Lower leg skin (tissue), 3 donors: ENCODE measurements around the gene OSTM1.

Experiments
- POLR2A ChIP-seq, 2 donors: fragments of 450-650 bp; IDR thresholded peaks; one replicate each; pipeline ENCODE4 v1.6.1; 2016 to 2017; ENCODE audit warnings: antibody characterized with exemption in 2 of 2, mild to moderate bottlenecking in 1 of 2, moderate library complexity in 1 of 2
- TF ChIP-seq, protein P1 (sequence below), 3 donors: fragments of 450-650 bp; IDR thresholded peaks; one replicate each; pipeline ENCODE4 v1.5.1; 2016; ENCODE audit warnings: antibody characterized with exemption in 3 of 3, mild to moderate bottlenecking in 3 of 3, moderate library complexity in 2 of 3

DNA sequence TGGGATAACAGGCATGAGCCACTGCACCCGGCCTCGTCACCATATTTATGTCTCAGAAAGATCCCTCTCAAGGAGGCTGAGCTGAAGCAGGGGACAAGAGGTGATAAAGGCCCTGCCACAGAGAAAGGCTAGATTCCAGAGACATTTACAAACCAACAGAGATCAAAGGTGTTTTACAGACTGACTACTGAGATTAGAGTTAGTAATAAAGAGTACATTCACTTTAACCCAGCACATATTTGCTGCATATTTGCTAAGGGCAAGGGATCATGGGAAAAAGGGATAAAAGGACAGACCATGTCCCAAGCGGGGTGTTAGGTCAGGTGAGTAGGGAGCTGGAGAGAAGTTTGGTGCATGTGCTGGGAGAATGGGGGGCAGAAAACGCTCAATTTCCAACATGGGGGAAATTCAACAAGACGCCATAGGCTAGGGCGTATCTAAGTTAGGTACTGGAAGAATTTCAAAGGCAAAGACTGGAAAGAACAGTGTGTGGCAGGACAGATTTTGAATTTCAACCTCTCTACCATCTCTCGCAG, 72.8 kb downstream of the OSTM1 start:
- TF ChIP-seq, protein P1, sequence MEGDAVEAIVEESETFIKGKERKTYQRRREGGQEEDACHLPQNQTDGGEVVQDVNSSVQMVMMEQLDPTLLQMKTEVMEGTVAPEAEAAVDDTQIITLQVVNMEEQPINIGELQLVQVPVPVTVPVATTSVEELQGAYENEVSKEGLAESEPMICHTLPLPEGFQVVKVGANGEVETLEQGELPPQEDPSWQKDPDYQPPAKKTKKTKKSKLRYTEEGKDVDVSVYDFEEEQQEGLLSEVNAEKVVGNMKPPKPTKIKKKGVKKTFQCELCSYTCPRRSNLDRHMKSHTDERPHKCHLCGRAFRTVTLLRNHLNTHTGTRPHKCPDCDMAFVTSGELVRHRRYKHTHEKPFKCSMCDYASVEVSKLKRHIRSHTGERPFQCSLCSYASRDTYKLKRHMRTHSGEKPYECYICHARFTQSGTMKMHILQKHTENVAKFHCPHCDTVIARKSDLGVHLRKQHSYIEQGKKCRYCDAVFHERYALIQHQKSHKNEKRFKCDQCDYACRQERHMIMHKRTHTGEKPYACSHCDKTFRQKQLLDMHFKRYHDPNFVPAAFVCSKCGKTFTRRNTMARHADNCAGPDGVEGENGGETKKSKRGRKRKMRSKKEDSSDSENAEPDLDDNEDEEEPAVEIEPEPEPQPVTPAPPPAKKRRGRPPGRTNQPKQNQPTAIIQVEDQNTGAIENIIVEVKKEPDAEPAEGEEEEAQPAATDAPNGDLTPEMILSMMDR (IDR thresholded peaks at IDR 0.05): no peak
- TF ChIP-seq POLR2A (IDR thresholded peaks at IDR 0.05): no peak
